H9 (cell line): ENCODE measurements around the gene ADGRB3. TPM values are rescaled to one million over a fixed set of nuclear protein-coding genes. Genes with fewer than 3 reads are reported as not detected.

Experiments
- DNase-seq: peaks from one replicate; pipeline ENCODE4 v3.0.0-alpha.2; 2017
- H2AFZ ChIP-seq: one replicate; pipeline ENCODE4 v1.6.1; 2013; ENCODE audit warnings: mild to moderate bottlenecking, low read length, control low read depth, moderate library complexity
- H2AK5ac ChIP-seq: 2 replicates; pipeline ENCODE4 v1.6.1; 2013; ENCODE audit warnings: low read length, control low read depth, mixed read lengths; ENCODE audit not compliant: insufficient read length
- H2BK120ac ChIP-seq: one replicate; pipeline ENCODE4 v1.6.1; 2013; ENCODE audit warnings: low read depth, mild to moderate bottlenecking, low read length, control low read depth, inconsistent platforms; ENCODE audit not compliant: poor library complexity, severe bottlenecking
- H2BK12ac ChIP-seq: 2 replicates; pipeline ENCODE4 v1.6.1; 2013; ENCODE audit warnings: low read length, control low read depth, mixed read lengths, low read depth; ENCODE audit not compliant: insufficient read length
- H2BK15ac ChIP-seq: 2 replicates; pipeline ENCODE4 v1.6.1; 2013; ENCODE audit warnings: low read depth, low read length, control low read depth
- H2BK20ac ChIP-seq: one replicate; pipeline ENCODE4 v1.6.1; 2013; ENCODE audit warnings: low read depth, mild to moderate bottlenecking, low read length, control low read depth, inconsistent platforms; ENCODE audit not compliant: poor library complexity, severe bottlenecking
- H2BK5ac ChIP-seq: 2 replicates; pipeline ENCODE4 v1.6.1; 2013; ENCODE audit warnings: low read length, control low read depth, mixed read lengths; ENCODE audit not compliant: insufficient read length
- H3K14ac ChIP-seq: 2 replicates; pipeline ENCODE4 v1.6.1; 2013; ENCODE audit warnings: low read length, control low read depth; ENCODE audit not compliant: insufficient read depth
- H3K18ac ChIP-seq: 2 replicates; pipeline ENCODE4 v1.6.1; 2013; ENCODE audit warnings: low read depth, mild to moderate bottlenecking, mixed read lengths, low read length, control low read depth; ENCODE audit not compliant: insufficient read length
- H3K23ac ChIP-seq: 2 replicates; pipeline ENCODE4 v1.6.1; 2013; ENCODE audit warnings: low read length, control low read depth, mixed read lengths, low read depth; ENCODE audit not compliant: insufficient read length
- H3K23me2 ChIP-seq: 2 replicates; pipeline ENCODE4 v1.6.1; 2013; ENCODE audit warnings: low read depth, mild to moderate bottlenecking, mixed read lengths, low read length, control low read depth; ENCODE audit not compliant: insufficient read length, poor library complexity, severe bottlenecking
- H3K27ac ChIP-seq: 2 replicates; pipeline ENCODE4 v1.5.1; 2013; ENCODE audit warnings: low read length, control low read depth, mixed read lengths, low read depth; ENCODE audit not compliant: insufficient read length
- H3K27me3 ChIP-seq: 2 replicates; pipeline ENCODE4 v1.6.1; 2013; ENCODE audit warnings: low read length, control low read depth, inconsistent platforms; ENCODE audit not compliant: insufficient read depth
- H3K4ac ChIP-seq: 2 replicates; pipeline ENCODE4 v1.6.1; 2013; ENCODE audit warnings: low read depth, mild to moderate bottlenecking, control low read depth, inconsistent platforms, low read length, moderate library complexity
- H3K4me1 ChIP-seq: 2 replicates; pipeline ENCODE4 v1.6.1; 2013; ENCODE audit warnings: low read length, control low read depth, inconsistent platforms; ENCODE audit not compliant: insufficient read depth
- H3K4me2 ChIP-seq: 2 replicates; pipeline ENCODE4 v1.6.1; 2013; ENCODE audit warnings: low read length, control low read depth, mixed read lengths; ENCODE audit not compliant: insufficient read length, insufficient read depth
- H3K56ac ChIP-seq: 2 replicates; pipeline ENCODE4 v1.6.1; 2013; ENCODE audit warnings: low read depth, mild to moderate bottlenecking, mixed read lengths, low read length, control low read depth; ENCODE audit not compliant: insufficient read length
- H3K79me1 ChIP-seq: 2 replicates; pipeline ENCODE4 v1.6.1; 2013; ENCODE audit warnings: low read depth, mild to moderate bottlenecking, moderate library complexity, low read length, control low read depth, inconsistent platforms; ENCODE audit not compliant: insufficient read depth, poor library complexity, severe bottlenecking
- H3K79me2 ChIP-seq: 2 replicates; pipeline ENCODE4 v1.6.1; 2013; ENCODE audit warnings: low read length, control low read depth, inconsistent platforms; ENCODE audit not compliant: insufficient read depth
- H3K9ac ChIP-seq: 2 replicates; pipeline ENCODE4 v1.6.1; 2013; ENCODE audit warnings: low read length, control low read depth, mixed read lengths; ENCODE audit not compliant: insufficient read length; ENCODE audit errors: extremely low read depth
- H3K9me3 ChIP-seq: one replicate; pipeline ENCODE4 v1.6.1; 2013; ENCODE audit warnings: low read depth, low read length, inconsistent platforms; ENCODE audit not compliant: control insufficient read depth
- H3T11ph ChIP-seq: one replicate; pipeline ENCODE4 v1.6.1; 2013; ENCODE audit warnings: mild to moderate bottlenecking, low read length, control low read depth, inconsistent platforms
- H4K20me1 ChIP-seq: one replicate; pipeline ENCODE4 v1.6.1; 2013; ENCODE audit not compliant: control insufficient read depth, insufficient read length, insufficient read depth
- H4K5ac ChIP-seq: 2 replicates; pipeline ENCODE4 v1.6.1; 2013; ENCODE audit warnings: low read depth, mild to moderate bottlenecking, mixed read lengths, low read length, control low read depth; ENCODE audit not compliant: insufficient read length
- H4K8ac ChIP-seq: replicated peaks from 2 replicates; pipeline ENCODE4 v1.6.1; 2013; ENCODE audit warnings: low read length, control low read depth, mixed read lengths, low read depth; ENCODE audit not compliant: insufficient read length
- H4K91ac ChIP-seq: 2 replicates; pipeline ENCODE4 v1.6.1; 2013; ENCODE audit warnings: low read depth, mild to moderate bottlenecking, moderate library complexity, mixed read lengths, low read length, control low read depth; ENCODE audit not compliant: insufficient read length
- H3K27ac Mint-ChIP-seq, 3 experiments: 2 replicates in 2 of 3; 3 replicates in 1 of 3; pipeline ENCODE4 v1.8.0; 2020 to 2021; ENCODE audit warnings: mixed read lengths in 3 of 3, mild to moderate bottlenecking in 1 of 3, moderate library complexity in 1 of 3
- H3K27me3 Mint-ChIP-seq: 2 replicates; pipeline ENCODE4 v1.8.0; 2021; ENCODE audit warnings: low read depth, mild to moderate bottlenecking, moderate library complexity, mixed read lengths
- H3K36me3 Mint-ChIP-seq, 3 experiments: 2 replicates in 2 of 3; 3 replicates in 1 of 3; pipeline ENCODE4 v1.8.0; 2020 to 2021; ENCODE audit warnings: low read depth in 3 of 3, mixed read lengths in 3 of 3; ENCODE audit not compliant: insufficient read depth in 1 of 3
- H3K4me1 Mint-ChIP-seq, 2 experiments: 2 replicates each; pipeline ENCODE4 v1.8.0; 2020; ENCODE audit warnings: mixed read lengths in 2 of 2
- H3K4me3 Mint-ChIP-seq, 2 experiments: 2 replicates in 1 of 2; 3 replicates in 1 of 2; pipeline ENCODE4 v1.8.0; 2020 to 2021; ENCODE audit warnings: mild to moderate bottlenecking in 2 of 2, mixed read lengths in 2 of 2, moderate library complexity in 1 of 2
- H3K9me3 Mint-ChIP-seq, 2 experiments: 2 replicates in 1 of 2; 3 replicates in 1 of 2; pipeline ENCODE4 v1.8.0; 2020; ENCODE audit warnings: mild to moderate bottlenecking in 2 of 2, mixed read lengths in 2 of 2, moderate library complexity in 1 of 2
- CTCF ChIP-seq: fragments of 200-600 bp; sonication (generic); conservative IDR thresholded peaks from 3 replicates; pipeline ENCODE4 v1.8.0; 2021; ENCODE audit warnings: antibody characterized with exemption, mild to moderate bottlenecking
- WGBS: extraction: QIAGEN DNeasy Blood & Tissue Kit; methylation state at CpG from one replicate; pipeline ENCODE4 v1.1.7; 2013; ENCODE audit warnings: missing lambda C conversion rate, low lambda C conversion rate, mixed read lengths; ENCODE audit not compliant: insufficient read length; ENCODE audit errors: extremely low coverage; 5-methylcytosine and 5-hydroxymethylcytosine counted together
- total RNA-seq: library from RNA; stranded (reverse); gene quantifications from 2 replicates; pipeline ENCODE4 v1.2.1, GENCODE V29; 2021

Gene ADGRB3
- total RNA-seq, 1 experiment from 2014 or later, result 0.37 TPM

- Histone ChIP-seq H3K4me2 (no peak overlapping the region), H3K56ac (no peak overlapping the region), H3K27me3 (no peaks in the 10 kb centered on the region), H2BK15ac (no peak overlapping the region), H3K9me3 (no peaks in the 10 kb centered on the region), H3K9ac (no peak overlapping the region), H4K91ac (no peak overlapping the region), H2BK5ac (no peak overlapping the region), H3K4me1 (no peaks in the 10 kb centered on the region), H3K18ac (no peak overlapping the region), H3K4ac (no peak overlapping the region), H3K23ac (no peak overlapping the region), H2BK120ac (no peak overlapping the region), H2AFZ (no peak overlapping the region), H2BK12ac (no peak overlapping the region), H3K14ac (no peak overlapping the region), H4K5ac (no peak overlapping the region), H4K8ac (no peak overlapping the region), H3K79me2 (no peaks in the 10 kb centered on the region), H2AK5ac (no peak overlapping the region), H4K20me1 (no peaks in the 10 kb centered on the region), H3K23me2 (no peaks in the 10 kb centered on the region), H2BK20ac (no peak overlapping the region), H3T11ph (no peak overlapping the region), H3K27ac (no peak overlapping the region), H3K79me1 (no peaks in the 10 kb centered on the region)
- Mint-ChIP-seq H3K9me3 (peaks cover 8 to 10% of the 10 kb centered on the region in 2 experiments), H3K27ac (no peak overlapping the region), H3K4me3 (no peak overlapping the region), H3K27me3 (no peaks in the 10 kb centered on the region; the same call in 1 of the 2 replicates), H3K4me1 (no peaks in the 10 kb centered on the region), H3K36me3 (peaks cover 0 to 9% (median 4%) of the 10 kb centered on the region in 3 experiments; a peak in 4 of 7 replicates)
- TF ChIP-seq CTCF, result no peak
- WGBS, result no CpG with 5 or more reads among the region's 2 CpGs
- no peak for DNase-seq
These were observed 708.8 kb downstream of the ADGRB3 start for GRCh38 chr6:69343851-69344250.
